ENCODE results near the gene RALGAPB. TPM values are rescaled to one million over a fixed set of nuclear protein-coding genes. Genes with fewer than 3 reads are reported as not detected.

RALGAPB gene
- total RNA-seq, 3 donors from 2014 or later, result 32.8 to 73.6 (median 58.0) TPM

DNA sequence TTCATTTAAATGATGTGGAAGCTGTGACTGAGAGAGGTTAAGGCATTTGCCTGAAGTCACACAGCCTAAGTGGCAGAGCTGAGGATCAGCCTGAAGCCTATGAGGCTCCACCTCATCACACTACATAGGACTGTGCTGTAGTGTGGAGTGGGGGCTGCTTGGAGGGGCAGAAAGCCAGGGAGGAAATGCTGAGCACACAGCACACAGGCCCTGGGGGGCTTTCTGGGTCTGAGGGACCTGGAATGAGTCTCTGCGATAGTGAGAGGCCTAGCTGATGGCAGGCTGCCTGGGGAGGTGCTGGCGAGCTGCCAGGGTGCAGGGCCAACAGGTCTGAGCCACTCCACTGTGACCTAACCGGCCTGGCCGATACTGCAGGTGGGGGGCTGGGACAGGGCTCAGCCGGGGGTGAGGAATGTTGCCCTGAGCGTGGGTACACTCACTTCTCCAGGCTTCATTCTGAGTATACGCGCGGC, 126.8 kb downstream of the RALGAPB start:
- Histone ChIP-seq H3K4me1 (no peaks in the 10 kb centered on the region), H3K27me3 (peaks cover 0 to 6% of the 10 kb centered on the region in 2 donors), H3K4me3 (no peak overlapping the region), H3K9me3 (no peaks in the 10 kb centered on the region), H3K36me3 (no peaks in the 10 kb centered on the region), H3K27ac (peak overlapping the region; percentile 20 to 61)
- DNase-seq (ENCODE audit: low spot score in 2 of 2), result peak; percentile 72 to 90
- intact Hi-C loops (cut with DNase I; ENCODE audit: low total_unique reads), result no loop called here
- TF ChIP-seq, protein P1, sequence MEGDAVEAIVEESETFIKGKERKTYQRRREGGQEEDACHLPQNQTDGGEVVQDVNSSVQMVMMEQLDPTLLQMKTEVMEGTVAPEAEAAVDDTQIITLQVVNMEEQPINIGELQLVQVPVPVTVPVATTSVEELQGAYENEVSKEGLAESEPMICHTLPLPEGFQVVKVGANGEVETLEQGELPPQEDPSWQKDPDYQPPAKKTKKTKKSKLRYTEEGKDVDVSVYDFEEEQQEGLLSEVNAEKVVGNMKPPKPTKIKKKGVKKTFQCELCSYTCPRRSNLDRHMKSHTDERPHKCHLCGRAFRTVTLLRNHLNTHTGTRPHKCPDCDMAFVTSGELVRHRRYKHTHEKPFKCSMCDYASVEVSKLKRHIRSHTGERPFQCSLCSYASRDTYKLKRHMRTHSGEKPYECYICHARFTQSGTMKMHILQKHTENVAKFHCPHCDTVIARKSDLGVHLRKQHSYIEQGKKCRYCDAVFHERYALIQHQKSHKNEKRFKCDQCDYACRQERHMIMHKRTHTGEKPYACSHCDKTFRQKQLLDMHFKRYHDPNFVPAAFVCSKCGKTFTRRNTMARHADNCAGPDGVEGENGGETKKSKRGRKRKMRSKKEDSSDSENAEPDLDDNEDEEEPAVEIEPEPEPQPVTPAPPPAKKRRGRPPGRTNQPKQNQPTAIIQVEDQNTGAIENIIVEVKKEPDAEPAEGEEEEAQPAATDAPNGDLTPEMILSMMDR (IDR thresholded peaks at IDR 0.05), result no peak
- TF ChIP-seq POLR2AphosphoS5 (IDR thresholded peaks at IDR 0.05), result no peak
- TF ChIP-seq POLR2A (IDR thresholded peaks at IDR 0.05), result no peak

DNA sequence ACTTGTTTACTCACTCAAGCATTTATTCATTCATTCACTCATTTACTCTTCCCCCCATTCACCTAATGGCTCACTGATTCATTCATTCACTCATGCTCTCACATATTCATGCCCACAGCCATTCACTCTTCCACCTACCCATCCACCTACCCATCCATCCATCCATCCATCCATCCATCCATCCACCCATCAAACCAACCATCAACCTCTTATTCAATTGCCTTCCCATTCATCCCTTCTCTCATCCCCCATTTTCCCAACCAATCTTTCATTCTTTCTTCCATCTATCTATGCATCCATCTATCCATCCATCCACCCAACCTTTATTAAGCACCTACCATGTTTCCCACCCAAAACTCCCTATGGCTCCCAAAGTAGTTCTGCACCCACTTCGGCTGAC, 127.4 kb downstream of the RALGAPB start:
- intact Hi-C loops (cut with DNase I; ENCODE audit: low total_unique reads), result loop anchor here (5.0 kb wide), 1 partner anchor 257 kb away; no protein-coding TSS in a partner anchor
- H3K4me1 ChIP-seq, result no peaks in the 10 kb centered on the region
- no peak overlapping the region for H3K4me3 ChIP-seq
- H3K36me3 ChIP-seq, result no peaks in the 10 kb centered on the region
- TF ChIP-seq, protein P1 (IDR thresholded peaks at IDR 0.05), result no peak
- TF ChIP-seq POLR2A (IDR thresholded peaks at IDR 0.05) (no peak), POLR2AphosphoS5 (IDR thresholded peaks at IDR 0.05) (no peak)
- DNase-seq (ENCODE audit: low spot score in 2 of 2), result no peak
- no peaks in the 10 kb centered on the region for H3K9me3 ChIP-seq
- H3K27me3 ChIP-seq, result peaks cover 0 to 6% of the 10 kb centered on the region in 2 donors
- peak overlapping the region; percentile 20 to 61 for H3K27ac ChIP-seq

DNA sequence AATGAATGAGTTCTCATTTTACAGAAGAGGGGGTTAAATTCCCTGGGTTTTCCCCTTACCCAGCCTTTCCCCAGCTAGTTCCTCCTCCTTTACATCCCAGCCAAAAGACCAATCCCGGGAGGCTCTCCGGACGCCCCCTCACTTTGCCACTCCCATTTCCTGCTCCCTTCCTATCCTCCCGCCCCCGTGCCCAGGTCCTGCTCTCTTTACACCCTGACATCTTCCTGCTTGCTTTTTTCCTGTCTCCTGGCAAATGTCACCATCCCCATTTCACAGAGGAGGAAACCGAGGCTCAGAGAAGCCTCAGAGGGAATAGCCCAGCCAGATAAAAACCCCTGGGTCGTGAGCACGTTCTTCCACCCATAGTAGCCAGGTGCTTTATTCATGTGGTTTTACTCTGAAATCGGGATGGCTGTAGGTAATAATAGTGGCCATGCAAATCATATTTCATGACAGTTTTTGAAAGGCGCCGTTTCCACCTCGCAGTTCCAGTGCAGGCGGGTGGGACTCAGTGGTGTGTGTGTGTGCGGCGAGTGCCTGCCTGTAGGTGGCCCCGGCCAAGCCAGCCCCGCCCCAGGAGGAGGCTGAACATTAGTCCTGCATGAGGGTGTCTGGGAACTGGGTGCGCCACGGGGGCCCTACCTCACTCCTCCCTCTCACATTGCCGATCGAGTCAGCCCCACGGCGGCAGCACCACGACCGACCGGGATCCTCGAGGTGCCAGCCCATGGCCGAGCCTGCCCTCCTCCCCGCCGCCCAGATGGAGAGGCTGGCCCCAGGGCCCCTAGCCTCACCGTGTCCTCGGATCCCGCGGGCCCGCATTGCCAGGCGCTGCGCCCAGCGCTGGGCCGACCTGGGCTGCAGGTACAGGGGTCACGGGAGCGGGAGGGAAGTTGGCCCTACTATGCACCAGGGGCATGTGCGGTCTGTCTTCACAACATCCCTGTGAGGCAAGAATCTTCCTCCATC, 128.9 kb downstream of the RALGAPB start, which contains the start of gene ARHGAP40:
Gene ARHGAP40, plus strand, starts transcription at position 594 of the 969 bp plus-strand sequence.
- peak within 1 kb of the TSS in 2 of 3 donors; percentile 40 to 63 for H3K4me3 ChIP-seq
- no peaks in the 10 kb centered on the region for H3K4me1 ChIP-seq
- no peaks in the 10 kb centered on the region for H3K36me3 ChIP-seq
- peaks cover 0 to 6% of the 10 kb centered on the region in 2 donors for H3K27me3 ChIP-seq
- H3K9me3 ChIP-seq, result no peaks in the 10 kb centered on the region
- peak; percentile 26 to 79 for DNase-seq (ENCODE audit: low spot score in 2 of 2)
- H3K27ac ChIP-seq, result peak within 1 kb of the TSS in 1 of 2 donors; percentile 79
- TF ChIP-seq, protein P1 (IDR thresholded peaks at IDR 0.05), result peak; percentile 21 to 46 (median 29)
- no peak for TF ChIP-seq POLR2AphosphoS5 (IDR thresholded peaks at IDR 0.05)
- intact Hi-C loops (cut with DNase I; ENCODE audit: low total_unique reads), result loop anchor here (5.0 kb wide), 1 partner anchor 256 kb away; no protein-coding TSS in a partner anchor

DNA sequence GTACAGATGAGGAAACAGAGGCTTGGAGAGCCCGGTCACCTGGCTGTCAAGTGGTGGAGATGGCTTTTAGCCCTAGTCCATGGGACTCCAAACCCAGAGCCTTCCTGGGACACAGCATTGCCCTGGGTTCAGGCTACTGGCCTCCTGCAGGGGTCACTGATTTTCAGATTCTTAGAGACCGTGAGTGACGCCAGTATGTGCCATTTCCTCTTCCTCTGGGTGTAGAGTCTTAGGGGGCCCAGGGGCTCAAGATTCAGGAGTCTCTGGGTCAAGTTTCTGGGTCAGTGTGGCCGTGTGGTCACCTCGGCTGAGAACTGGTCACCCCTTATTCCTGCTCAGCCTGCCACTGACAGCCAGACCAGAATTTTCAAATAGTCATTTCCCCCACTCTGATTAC, 129.5 kb downstream of the RALGAPB start:
- Histone ChIP-seq H3K27me3 (peaks cover 0 to 6% of the 10 kb centered on the region in 2 donors), H3K9me3 (no peaks in the 10 kb centered on the region), H3K4me3 (peak overlapping the region in 2 of 3 donors; percentile 40 to 63), H3K4me1 (no peaks in the 10 kb centered on the region), H3K36me3 (no peaks in the 10 kb centered on the region), H3K27ac (peak overlapping the region in 1 of 2 donors; percentile 79)
- TF ChIP-seq, protein P1 (IDR thresholded peaks at IDR 0.05), result no peak
- TF ChIP-seq POLR2AphosphoS5 (IDR thresholded peaks at IDR 0.05), result no peak
- no peak for TF ChIP-seq POLR2A (IDR thresholded peaks at IDR 0.05)
- no peak for DNase-seq (ENCODE audit: low spot score in 2 of 2)
- intact Hi-C loops (cut with DNase I; ENCODE audit: low total_unique reads), result loop anchor here (5.0 kb wide), 1 partner anchor 255 kb away; no protein-coding TSS in a partner anchor

All from breast epithelium (tissue), 4 donors.